ENCODE measurements around the gene CFAP46. TPM values are rescaled to one million over a fixed set of nuclear protein-coding genes. Genes with fewer than 3 reads are reported as not detected.

Gene CFAP46
- total RNA-seq, 1 experiment from 2014 or later = 3.3 TPM

- TF ChIP-seq ZNF396 (CRISPR knock-in tag; IDR thresholded peaks at IDR 0.05; ENCODE audit: borderline replicate concordance) = no peak
Observed at GRCh38 chr10:132880128-132880981, 62.0 kb downstream of the CFAP46 start (continued).

GRCh38 chr10:132879408-132880127, 62.8 kb downstream of the CFAP46 start:
- POLR2A ChIA-PET = no interaction called here
- peaks cover 12% of the 10 kb centered on the region for H3K36me3 Mint-ChIP-seq
- H3K27me3 Mint-ChIP-seq (ENCODE audit: low read depth) = no peaks in the 10 kb centered on the region
- H3K4me1 Mint-ChIP-seq = peaks cover 9% of the 10 kb centered on the region
- ATAC-seq (peak; percentile 79), DNase-seq (ENCODE audit: low spot score) (peak; percentile 59)
- H3K9me3 Mint-ChIP-seq = peaks cover 15% of the 10 kb centered on the region
- H3K27ac Mint-ChIP-seq = peak overlapping the region; percentile 78; the same call in 1 of the 2 replicates
- H3K4me3 Mint-ChIP-seq = no peak overlapping the region
- CTCF ChIA-PET = interaction anchor here (1.0 to 1.3 kb wide), 2 partner anchors 12 to 13 kb away, joined by 3 to 4 read pairs; no protein-coding TSS in a partner anchor
- peak; percentile 27; the same call in 1 of the 2 replicates for TF ChIP-seq ZBTB43 (CRISPR knock-in tag; IDR thresholded peaks at IDR 0.05)
- TF ChIP-seq EMX1 (CRISPR knock-in tag; IDR thresholded peaks at IDR 0.05) = no peak
- no peak for TF ChIP-seq NFATC4 (CRISPR knock-in tag; IDR thresholded peaks at IDR 0.05)
- no peak for TF ChIP-seq ZNF423 (CRISPR knock-in tag; IDR thresholded peaks at IDR 0.05)
- TF ChIP-seq SMAD4 (CRISPR knock-in tag; IDR thresholded peaks at IDR 0.05) = no peak
- no peak for TF ChIP-seq ZNF532 (CRISPR knock-in tag; IDR thresholded peaks at IDR 0.05; ENCODE audit: borderline replicate concordance)
- TF ChIP-seq ELF4 (CRISPR knock-in tag; IDR thresholded peaks at IDR 0.05; ENCODE audit: low read depth) = no peak
- TF ChIP-seq NFYB (CRISPR knock-in tag; conservative IDR thresholded peaks at IDR 0.05; ENCODE audit: low read depth) = no peak; the same call in 1 of the 2 replicates
- TF ChIP-seq AR (CRISPR knock-in tag; IDR thresholded peaks at IDR 0.05) = no peak
- TF ChIP-seq GTF2I (CRISPR knock-in tag; conservative IDR thresholded peaks at IDR 0.05) = no peak
- TF ChIP-seq JUN (CRISPR knock-in tag; IDR thresholded peaks at IDR 0.05) = no peak
- no peak for TF ChIP-seq ETV6 (CRISPR knock-in tag; IDR thresholded peaks at IDR 0.05)
- no peak for TF ChIP-seq E2F1 (CRISPR knock-in tag; IDR thresholded peaks at IDR 0.05)
- no peak for TF ChIP-seq ZNF416 (CRISPR knock-in tag; IDR thresholded peaks at IDR 0.05)
- TF ChIP-seq ZNF138 (CRISPR knock-in tag; conservative IDR thresholded peaks at IDR 0.05) = no peak
- TF ChIP-seq ATF2 (CRISPR knock-in tag; IDR thresholded peaks at IDR 0.05; ENCODE audit: borderline replicate concordance, low read depth) = no peak
- peak; percentile 78 for TF ChIP-seq MAX (CRISPR knock-in tag; IDR thresholded peaks at IDR 0.05)
- no peak for TF ChIP-seq GABPB1 (CRISPR knock-in tag; IDR thresholded peaks at IDR 0.05)
- no peak for TF ChIP-seq IRF2 (CRISPR knock-in tag; IDR thresholded peaks at IDR 0.05; ENCODE audit: borderline replicate concordance, low read depth)
- TF ChIP-seq NR2C2 (CRISPR knock-in tag; IDR thresholded peaks at IDR 0.05) = peak; percentile 68
- TF ChIP-seq MLX (CRISPR knock-in tag; IDR thresholded peaks at IDR 0.05) = no peak
- TF ChIP-seq FOXP1 (CRISPR knock-in tag; IDR thresholded peaks at IDR 0.05; ENCODE audit: borderline replicate concordance) = peak; percentile 91
